IMR-90 (cell line): Measurements from ENCODE around the gene BARX1. TPM values are rescaled to one million over a fixed set of nuclear protein-coding genes. Genes with fewer than 3 reads are reported as not detected.
A peak's percentile ranks its signal among the peaks of the same experiment; 100 is the strongest.

Experiments used
- ATAC-seq: fragments of 200-7000 bp; cut with Tn5 transposase; 2 replicates; pipeline ENCODE4 v1.9.1; 2020; ENCODE audit warnings: low read depth, mild to moderate bottlenecking, moderate library complexity
- BruUV-seq: library from RNA; stranded (reverse); fragments of 400-500 nt; replicated peaks from 2 replicates; lab custom pipeline; 2021; lab: Mats Ljungman, UMichigan
- CTCF ChIA-PET: fragments of 300-600 bp; formaldehyde crosslinking; extraction: SDS; loops from one replicate; lab custom pipeline; 2021; ENCODE audit warnings: antibody characterized with exemption; lab: Yijun Ruan, JAX
- POLR2A ChIA-PET: fragments of 300-600 bp; sonication (Branson Sonifier 250); formaldehyde crosslinking; loops from one replicate; lab custom pipeline; 2022; ENCODE audit warnings: antibody characterized with exemption; ENCODE audit not compliant: unreplicated experiment; lab: Charles Lee
- DNase-seq: peaks from one replicate; pipeline ENCODE4 v3.0.0; 2013
- H2AFZ ChIP-seq: replicated peaks from 2 replicates; pipeline ENCODE3; 2013; ENCODE audit warnings: low read length, mild to moderate bottlenecking; ENCODE audit not compliant: poor library complexity
- H2AK5ac ChIP-seq: 2 replicates; pipeline ENCODE4 v1.6.1; 2013; ENCODE audit warnings: low read depth, low read length, inconsistent platforms
- H2AK9ac ChIP-seq: replicated peaks from 2 replicates; pipeline ENCODE3; 2013; ENCODE audit warnings: mild to moderate bottlenecking, low read depth, low read length, moderate library complexity; ENCODE audit not compliant: poor library complexity
- H2BK120ac ChIP-seq: 2 replicates; pipeline ENCODE4 v1.6.1; 2013; ENCODE audit warnings: low read depth, low read length, inconsistent platforms
- H2BK15ac ChIP-seq: 3 replicates; pipeline ENCODE4 v1.6.1; 2013; ENCODE audit warnings: low read depth, low read length, inconsistent platforms
- H2BK20ac ChIP-seq: 2 replicates; pipeline ENCODE4 v1.6.1; 2013; ENCODE audit warnings: low read depth, mild to moderate bottlenecking, inconsistent platforms, low read length, moderate library complexity
- H2BK5ac ChIP-seq: 2 replicates; pipeline ENCODE4 v1.6.1; 2013; ENCODE audit warnings: mild to moderate bottlenecking, low read depth, low read length, inconsistent platforms; ENCODE audit not compliant: poor library complexity, severe bottlenecking
- H3K14ac ChIP-seq: replicated peaks from 2 replicates; pipeline ENCODE4 v1.6.1; 2013; ENCODE audit warnings: low read depth, low read length, inconsistent platforms
- H3K18ac ChIP-seq: 2 replicates; pipeline ENCODE4 v1.6.1; 2013; ENCODE audit warnings: low read depth, low read length, control low read depth
- H3K23ac ChIP-seq: 2 replicates; pipeline ENCODE4 v1.6.1; 2013; ENCODE audit warnings: low read depth, low read length, inconsistent platforms
- H3K27ac ChIP-seq: 2 replicates; pipeline ENCODE4 v1.5.1; 2013; ENCODE audit warnings: mild to moderate bottlenecking, control low read depth, low read length; ENCODE audit not compliant: insufficient read depth
- H3K27me3 ChIP-seq: 2 replicates; pipeline ENCODE4 v1.6.1; 2013; ENCODE audit warnings: low read length; ENCODE audit not compliant: control insufficient read depth, insufficient read depth
- H3K36me3 ChIP-seq: 2 replicates; pipeline ENCODE4 v1.6.1; 2013; ENCODE audit warnings: low read length, mixed read lengths; ENCODE audit not compliant: control insufficient read depth, insufficient read depth
- H3K4ac ChIP-seq: 2 replicates; pipeline ENCODE4 v1.6.1; 2013; ENCODE audit warnings: low read depth, low read length, inconsistent platforms
- H3K4me1 ChIP-seq: 2 replicates; pipeline ENCODE4 v1.6.1; 2013; ENCODE audit warnings: low read length, mixed read lengths; ENCODE audit not compliant: control insufficient read depth, insufficient read depth
- H3K4me2 ChIP-seq: 2 replicates; pipeline ENCODE4 v1.6.1; 2013; ENCODE audit warnings: low read depth, mild to moderate bottlenecking, control low read depth, low read length, moderate library complexity
- H3K4me3 ChIP-seq: 2 replicates; pipeline ENCODE4 v1.5.1; 2013; ENCODE audit warnings: low read depth, mild to moderate bottlenecking, control low read depth, low read length, moderate library complexity; ENCODE audit not compliant: insufficient read depth
- H3K56ac ChIP-seq: 2 replicates; pipeline ENCODE4 v1.6.1; 2013; ENCODE audit warnings: low read length, inconsistent platforms; ENCODE audit not compliant: insufficient read depth; ENCODE audit errors: extremely low read depth
- H3K79me1 ChIP-seq, 2 experiments: 2 replicates each; pipeline ENCODE4 v1.6.1; 2013; ENCODE audit warnings: low read length in 2 of 2, inconsistent platforms in 1 of 2, low read depth in 1 of 2
- H3K9ac ChIP-seq: 2 replicates; pipeline ENCODE4 v1.6.1; 2013; ENCODE audit warnings: low read depth, low read length, control low read depth
- H3K9me1 ChIP-seq: 2 replicates; pipeline ENCODE4 v1.6.1; 2013; ENCODE audit warnings: low read length, inconsistent platforms; ENCODE audit not compliant: insufficient read depth
- H3K9me3 ChIP-seq: 2 replicates; pipeline ENCODE4 v1.6.1; 2013; ENCODE audit warnings: low read length; ENCODE audit not compliant: control insufficient read depth, insufficient read depth
- H4K20me1 ChIP-seq: 2 replicates; pipeline ENCODE4 v1.6.1; 2013; ENCODE audit warnings: low read length, inconsistent platforms; ENCODE audit not compliant: insufficient read depth
- H4K5ac ChIP-seq: 2 replicates; pipeline ENCODE4 v1.6.1; 2013; ENCODE audit warnings: mild to moderate bottlenecking, low read depth, low read length, control low read depth
- H4K8ac ChIP-seq, 2 experiments: 2 replicates each; pipeline ENCODE4 v1.6.1; 2013; ENCODE audit warnings: low read depth in 2 of 2, low read length in 2 of 2, control low read depth in 1 of 2, inconsistent platforms in 1 of 2
- H4K91ac ChIP-seq: 2 replicates; pipeline ENCODE4 v1.6.1; 2013; ENCODE audit warnings: low read depth, low read length, inconsistent platforms; ENCODE audit not compliant: insufficient read depth
- FOS ChIP-seq: fragments of 150-350 bp; IDR thresholded peaks from 2 replicates; pipeline ENCODE4 v1.6.1; 2016; ENCODE audit warnings: low read depth, low read length
- WGBS, 2 experiments: methylation state at CpG; one replicate each; pipeline versions ENCODE4 v1.1.5 to v1.1.7; 2013; ENCODE audit warnings: missing lambda C conversion rate in 2 of 2; ENCODE audit not compliant: insufficient read length in 1 of 2; ENCODE audit errors: extremely low coverage in 2 of 2; 5-methylcytosine and 5-hydroxymethylcytosine counted together
- dilution Hi-C: fragments of 300-500 bp; cut with HindIII; formaldehyde crosslinking; loops from one replicate; pipeline ENCODE4 v1.14.3; 2018; ENCODE audit warnings: low sequenced_read_pairs; ENCODE audit not compliant: unreplicated experiment
- in situ Hi-C: fragments of 300-500 bp; cut with MboI; formaldehyde crosslinking; loops from 3 replicates; pipeline ENCODE4 v1.14.3; 2019; ENCODE audit warnings: low sequenced_read_pairs, inconsistent platforms, mixed read lengths
- intact Hi-C: fragments of 100-400 bp; cut with micrococcal nuclease; formaldehyde crosslinking; loops from 2 replicates; pipeline ENCODE4 v1.10.0; 2022
- polyA plus RNA-seq, 3 experiments: library from polyadenylated mRNA; depleted of rRNA; stranded (reverse); fragments of >200 nt; gene quantifications; 2 replicates each; pipeline ENCODE4 v1.2.3, GENCODE V29; 2012; ENCODE audit warnings: low replicate concordance in 1 of 3
- total RNA-seq: library from RNA; depleted of rRNA; stranded (reverse); fragments of >200 nt; gene quantifications from 2 replicates; pipeline ENCODE4 v1.2.3, GENCODE V29; 2012

BARX1 gene
- total and polyA plus RNA-seq, 2 of the 4 experiments (the other 2 are of a cell fraction), result not detected

GRCh38 chr9:93903886-93904648, 51.1 kb downstream of the BARX1 start:
- no peaks in the 10 kb centered on the region for H3K36me3 ChIP-seq
- H2AFZ ChIP-seq, result no peak overlapping the region
- no peak overlapping the region for H3K23ac ChIP-seq
- no peak overlapping the region for H2AK5ac ChIP-seq
- no peak overlapping the region for H4K5ac ChIP-seq
- no peaks in the 10 kb centered on the region for H3K9me1 ChIP-seq
- no peak overlapping the region for H3K4me2 ChIP-seq
- dilution Hi-C loops (no loop called here), in situ Hi-C loops (no loop called here), intact Hi-C loops (no loop called here)
- H3K27ac ChIP-seq, result no peak overlapping the region
- H3K18ac ChIP-seq, result no peak overlapping the region
- ATAC-seq, result no peak
- peak overlapping the region; percentile 37 for H2AK9ac ChIP-seq
- no peak overlapping the region for H3K56ac ChIP-seq
- no peak for TF ChIP-seq FOS
- H2BK120ac ChIP-seq, result no peak overlapping the region
- 35% methylated on average over 6 of the region's 10 CpGs; no CpG with 5 or more reads in 1 of the 2 experiments for WGBS, 2 experiments
- H2BK15ac ChIP-seq, result no peak overlapping the region
- no peak overlapping the region for H3K9ac ChIP-seq
- DNase-seq, result no peak
- H2BK5ac ChIP-seq, result no peak overlapping the region
- BruUV-seq, result no TSS peak
- no peak overlapping the region for H4K91ac ChIP-seq
- H3K27me3 ChIP-seq, result peaks cover 2% of the 10 kb centered on the region; the same call in 1 of the 2 replicates
- H3K14ac ChIP-seq, result no peak overlapping the region
- POLR2A ChIA-PET, result no interaction called here
- no peak overlapping the region for H3K4ac ChIP-seq
- H3K9me3 ChIP-seq, result no peaks in the 10 kb centered on the region
- no peaks in the 10 kb centered on the region for H3K79me1 ChIP-seq
- H4K8ac ChIP-seq, result no peak overlapping the region
- no peaks in the 10 kb centered on the region for H4K20me1 ChIP-seq
- no peak overlapping the region for H3K4me3 ChIP-seq
- H2BK20ac ChIP-seq, result no peak overlapping the region
- CTCF ChIA-PET, result no interaction called here
- H3K4me1 ChIP-seq, result no peaks in the 10 kb centered on the region
